Astrocyte (in vitro differentiated cells and primary cell): ENCODE results near the gene MKNK1. TPM values are rescaled to one million over a fixed set of nuclear protein-coding genes. Genes with fewer than 3 reads are reported as not detected.

Experiments used
- DNase-seq: peaks from one replicate; pipeline ENCODE4 v3.0.0-alpha.2; 2010; ENCODE audit warnings: low read depth
- FAIRE-seq: peaks from 2 replicates; lab custom pipeline; 2011; peaks lifted over from hg19 to GRCh38; lab: Jason Lieb, UNC
- H2AFZ ChIP-seq: 2 replicates; pipeline ENCODE4 v1.6.0; 2012; ENCODE audit warnings: low read depth, low read length, inconsistent platforms
- H3K27ac ChIP-seq: 2 replicates; pipeline ENCODE4 v1.5.1; 2011; ENCODE audit warnings: low read depth, low read length, inconsistent platforms
- H3K27me3 ChIP-seq: 2 replicates; pipeline ENCODE4 v1.6.0; 2011; ENCODE audit warnings: low read length, inconsistent platforms; ENCODE audit not compliant: insufficient read depth
- H3K36me3 ChIP-seq: 2 replicates; pipeline ENCODE4 v1.5.1; 2011; ENCODE audit warnings: low read length, inconsistent platforms; ENCODE audit not compliant: insufficient read depth
- H3K4me1 ChIP-seq: 2 replicates; pipeline ENCODE4 v1.5.1; 2011; ENCODE audit warnings: low read length, inconsistent platforms; ENCODE audit not compliant: insufficient read depth
- H3K4me2 ChIP-seq: 2 replicates; pipeline ENCODE4 v1.6.0; 2012; ENCODE audit warnings: low read length, inconsistent platforms
- H3K4me3 ChIP-seq: 2 replicates; pipeline ENCODE4 v1.5.1; 2011; ENCODE audit warnings: low read depth, mild to moderate bottlenecking, low read length, inconsistent platforms; ENCODE audit not compliant: insufficient read depth
- H3K79me2 ChIP-seq: 2 replicates; pipeline ENCODE4 v1.6.0; 2012; ENCODE audit warnings: mild to moderate bottlenecking, low read length, inconsistent platforms; ENCODE audit not compliant: insufficient read depth
- H3K9ac ChIP-seq: 2 replicates; pipeline ENCODE4 v1.6.0; 2012; ENCODE audit warnings: mild to moderate bottlenecking, low read length, inconsistent platforms
- H3K9me3 ChIP-seq: 2 replicates; pipeline ENCODE4 v1.5.1; 2012; ENCODE audit warnings: low read depth, mild to moderate bottlenecking, low read length, inconsistent platforms; ENCODE audit not compliant: insufficient read depth
- H4K20me1 ChIP-seq: 2 replicates; pipeline ENCODE4 v1.6.0; 2012; ENCODE audit warnings: low read length, inconsistent platforms; ENCODE audit not compliant: insufficient read depth
- H3K27ac Mint-ChIP-seq: one replicate; pipeline ENCODE4 v1.8.0; 2021; ENCODE audit warnings: mild to moderate bottlenecking, mixed read lengths; ENCODE audit not compliant: unreplicated experiment
- H3K27me3 Mint-ChIP-seq: one replicate; pipeline ENCODE4 v1.8.0; 2021; ENCODE audit warnings: low read depth, mixed read lengths; ENCODE audit not compliant: unreplicated experiment
- H3K36me3 Mint-ChIP-seq: one replicate; pipeline ENCODE4 v1.8.0; 2021; ENCODE audit warnings: low read depth, mixed read lengths; ENCODE audit not compliant: unreplicated experiment
- H3K4me1 Mint-ChIP-seq: one replicate; pipeline ENCODE4 v1.8.0; 2021; ENCODE audit warnings: low read depth, mixed read lengths; ENCODE audit not compliant: unreplicated experiment
- H3K4me3 Mint-ChIP-seq: one replicate; pipeline ENCODE4 v1.8.0; 2021; ENCODE audit warnings: mild to moderate bottlenecking, moderate library complexity, mixed read lengths; ENCODE audit not compliant: unreplicated experiment
- H3K9me3 Mint-ChIP-seq: one replicate; pipeline ENCODE4 v1.8.0; 2021; ENCODE audit warnings: mild to moderate bottlenecking, mixed read lengths; ENCODE audit not compliant: unreplicated experiment
- CTCF ChIP-seq: IDR thresholded peaks from 2 replicates; pipeline ENCODE4 v1.5.1; 2011; ENCODE audit warnings: low read depth, mild to moderate bottlenecking, inconsistent platforms, low read length, moderate library complexity; ENCODE audit not compliant: insufficient read depth
- EZH2 ChIP-seq: IDR thresholded peaks from 2 replicates; pipeline ENCODE4 v1.6.1; 2012; ENCODE audit warnings: mild to moderate bottlenecking, low read length, inconsistent platforms; ENCODE audit not compliant: insufficient read depth
- total RNA-seq: library from RNA; stranded (reverse); gene quantifications from 2 replicates; pipeline ENCODE4 v1.2.1, GENCODE V29; 2021

Gene MKNK1
- total RNA-seq, 1 donor from 2014 or later: 26.9 TPM

- no peaks in the 10 kb centered on the region for H3K79me2 ChIP-seq
- Mint-ChIP-seq H3K27me3 (no peaks in the 10 kb centered on the region), H3K36me3 (peaks cover 11% of the 10 kb centered on the region), H3K27ac (no peak overlapping the region), H3K4me1 (no peaks in the 10 kb centered on the region), H3K9me3 (no peaks in the 10 kb centered on the region), H3K4me3 (no peak overlapping the region)
- H2AFZ ChIP-seq: no peak overlapping the region
- TF ChIP-seq EZH2: no peak
- TF ChIP-seq CTCF: no peak
- no peak overlapping the region for H3K4me3 ChIP-seq
- H3K27ac ChIP-seq: no peak overlapping the region
- no peaks in the 10 kb centered on the region for H3K9me3 ChIP-seq
- no peaks in the 10 kb centered on the region for H4K20me1 ChIP-seq
- H3K27me3 ChIP-seq: no peaks in the 10 kb centered on the region
- DNase-seq (no peak), FAIRE-seq (no peak)
- H3K4me1 ChIP-seq: no peaks in the 10 kb centered on the region
- H3K9ac ChIP-seq: no peak overlapping the region
- peaks cover 7% of the 10 kb centered on the region for H3K36me3 ChIP-seq
- H3K4me2 ChIP-seq: no peak overlapping the region
Observed at GRCh38 chr1:46637444-46638083, 33.5 kb upstream of the MKNK1 start.

- H3K4me2 ChIP-seq: no peak overlapping the region
- FAIRE-seq: no peak
- TF ChIP-seq CTCF (no peak), EZH2 (no peak)
- H3K36me3 ChIP-seq: peaks cover 10% of the 10 kb centered on the region
- H3K79me2 ChIP-seq: no peaks in the 10 kb centered on the region
- Mint-ChIP-seq H3K4me1 (no peaks in the 10 kb centered on the region), H3K4me3 (no peak overlapping the region), H3K36me3 (peaks cover 11% of the 10 kb centered on the region), H3K27ac (no peak overlapping the region), H3K27me3 (no peaks in the 10 kb centered on the region), H3K9me3 (no peaks in the 10 kb centered on the region)
- H2AFZ ChIP-seq: no peak overlapping the region
- H4K20me1 ChIP-seq: no peaks in the 10 kb centered on the region
- no peak overlapping the region for H3K9ac ChIP-seq
- H3K27me3 ChIP-seq: no peaks in the 10 kb centered on the region
- H3K4me3 ChIP-seq: no peak overlapping the region
- no peaks in the 10 kb centered on the region for H3K4me1 ChIP-seq
- no peak for DNase-seq
- no peaks in the 10 kb centered on the region for H3K9me3 ChIP-seq
- H3K27ac ChIP-seq: no peak overlapping the region
Observed at GRCh38 chr1:46635205-46635604, 31.1 kb upstream of the MKNK1 start.

DNA sequence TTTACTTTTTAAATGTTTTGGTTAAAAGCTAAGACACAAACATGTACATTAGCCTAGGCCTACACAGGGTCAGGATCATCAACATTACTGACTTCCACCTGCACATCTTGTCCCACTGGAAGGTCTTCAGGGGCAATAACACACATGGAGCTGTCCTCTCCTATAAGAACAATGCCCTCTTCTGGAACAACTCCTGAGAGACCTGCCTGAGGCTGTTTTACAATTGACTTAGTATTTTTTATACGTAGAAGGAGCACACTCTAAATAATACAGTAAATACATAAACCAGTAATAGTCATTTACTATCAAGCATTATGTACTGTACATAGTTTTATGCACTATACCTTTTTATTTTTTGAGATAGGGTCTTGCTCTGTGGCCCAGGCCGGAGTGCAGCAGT lies 26.7 kb upstream of the MKNK1 start:
- no peak overlapping the region for H3K9ac ChIP-seq
- no peaks in the 10 kb centered on the region for H3K9me3 ChIP-seq
- peaks cover 10% of the 10 kb centered on the region for H3K36me3 ChIP-seq
- Mint-ChIP-seq H3K27ac (no peak overlapping the region), H3K36me3 (peaks cover 13% of the 10 kb centered on the region), H3K9me3 (no peaks in the 10 kb centered on the region), H3K27me3 (no peaks in the 10 kb centered on the region), H3K4me3 (no peak overlapping the region), H3K4me1 (no peaks in the 10 kb centered on the region)
- H3K4me3 ChIP-seq: no peak overlapping the region
- no peaks in the 10 kb centered on the region for H3K79me2 ChIP-seq
- TF ChIP-seq CTCF (no peak), EZH2 (no peak)
- no peak overlapping the region for H2AFZ ChIP-seq
- no peak overlapping the region for H3K4me2 ChIP-seq
- H3K27me3 ChIP-seq: no peaks in the 10 kb centered on the region
- no peaks in the 10 kb centered on the region for H4K20me1 ChIP-seq
- FAIRE-seq: no peak
- DNase-seq: no peak
- H3K4me1 ChIP-seq: no peaks in the 10 kb centered on the region
- H3K27ac ChIP-seq: no peak overlapping the region
